ENCODE measurements around the gene SAMD4A.

Gene SAMD4A

GRCh38 chr14:54633076-54633475 is 66.1 kb downstream of the SAMD4A start:
- DNase-seq (ENCODE audit: low spot score) = no peak

DNA sequence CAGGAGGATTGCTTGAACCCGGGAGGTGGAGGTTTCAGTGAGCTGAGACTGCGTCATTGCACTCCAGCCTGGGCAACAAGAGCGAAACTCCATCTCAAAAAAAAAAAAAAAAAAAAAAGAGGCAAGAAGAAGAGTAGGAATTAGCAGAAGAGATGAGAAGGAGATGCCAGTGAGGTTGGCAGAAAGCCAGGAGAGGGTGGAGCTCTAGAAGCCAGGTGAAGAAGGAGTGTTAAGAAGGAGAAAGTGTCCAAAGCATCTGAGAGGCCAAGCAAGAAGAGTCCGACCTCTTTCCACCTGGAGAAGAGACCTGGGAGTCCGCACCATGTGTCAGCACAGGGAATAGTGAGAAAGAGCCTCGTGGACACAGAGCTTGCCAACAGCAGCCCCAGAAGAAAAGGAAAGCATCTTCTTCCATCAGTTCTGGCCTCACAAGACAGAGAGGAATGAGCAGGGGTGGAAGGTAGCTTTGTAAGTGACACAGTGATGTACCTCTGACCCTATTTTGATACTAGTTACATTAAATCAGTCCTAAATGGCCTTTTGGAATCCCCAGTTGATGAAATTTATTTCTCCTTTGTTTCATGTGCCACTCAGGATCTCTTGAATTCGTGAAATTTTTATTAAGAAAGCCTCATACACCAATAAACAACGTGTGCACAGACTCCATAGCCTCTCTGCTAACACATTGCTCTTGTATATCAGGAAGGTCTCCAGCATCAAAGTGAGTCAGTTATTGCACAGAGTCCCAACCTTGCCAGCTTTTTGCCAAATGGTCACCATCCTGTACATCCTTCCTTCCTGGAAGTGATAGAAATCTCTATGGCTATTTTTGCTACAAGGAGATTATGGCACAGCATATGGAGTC is 70.6 kb downstream of the SAMD4A start:
- no peak for DNase-seq (ENCODE audit: low spot score)

DNA sequence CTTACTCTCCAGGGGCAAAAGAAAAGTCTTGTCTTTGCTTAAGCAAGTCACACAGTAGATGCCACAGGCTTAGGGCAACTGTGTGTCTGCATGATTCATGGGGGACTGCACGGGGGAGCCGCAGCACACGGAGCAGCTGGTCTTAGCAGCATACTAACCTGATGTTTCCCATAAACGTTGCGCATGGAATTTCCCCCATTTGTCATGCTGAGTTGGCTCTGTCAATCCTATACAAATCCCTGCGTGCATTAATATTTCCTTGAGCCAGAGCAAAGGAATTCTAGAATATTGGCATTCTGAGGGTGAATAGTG is 71.2 kb downstream of the SAMD4A start:
- DNase-seq (ENCODE audit: low spot score) = no peak

DNA sequence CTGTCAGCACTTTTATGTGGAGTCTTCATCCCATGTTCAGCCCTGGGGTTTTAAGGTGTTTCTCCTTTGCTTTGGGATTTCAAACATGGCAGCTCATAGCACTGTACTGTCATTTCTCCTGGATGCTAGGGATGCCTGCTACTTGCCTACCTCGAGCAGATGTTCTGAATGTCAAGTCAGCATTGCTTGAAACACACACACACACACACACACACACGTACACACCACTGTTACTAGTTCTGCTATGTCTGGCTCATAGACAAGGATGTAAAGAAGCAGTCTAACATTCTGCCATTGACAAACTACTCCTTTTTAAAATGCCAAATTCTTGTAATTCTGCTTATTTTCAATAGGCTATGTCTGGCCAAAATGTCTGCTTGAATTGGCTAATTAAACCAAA is 72.7 kb downstream of the SAMD4A start:
- no peak for DNase-seq (ENCODE audit: low spot score)

DNA sequence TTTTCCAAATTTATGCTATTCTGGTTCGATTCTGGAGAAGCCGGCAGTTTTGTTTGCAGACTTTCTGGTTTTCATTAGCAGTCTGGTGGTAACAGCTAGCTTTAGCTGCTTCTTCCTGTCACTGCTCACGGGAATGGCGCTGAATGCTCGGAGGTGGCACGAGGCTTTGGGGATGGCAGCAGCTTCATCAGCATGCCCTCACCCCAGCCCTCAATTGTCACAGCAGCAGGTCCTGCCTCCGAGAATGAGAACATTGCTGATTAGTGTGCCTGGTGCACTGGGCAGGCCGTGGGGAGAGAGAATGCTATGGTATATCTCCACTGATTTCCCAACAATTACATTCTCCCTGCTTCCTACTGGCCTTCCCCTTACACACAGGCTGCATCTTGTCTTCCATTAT is 73.6 kb downstream of the SAMD4A start:
- no peak for DNase-seq (ENCODE audit: low spot score)

DNA sequence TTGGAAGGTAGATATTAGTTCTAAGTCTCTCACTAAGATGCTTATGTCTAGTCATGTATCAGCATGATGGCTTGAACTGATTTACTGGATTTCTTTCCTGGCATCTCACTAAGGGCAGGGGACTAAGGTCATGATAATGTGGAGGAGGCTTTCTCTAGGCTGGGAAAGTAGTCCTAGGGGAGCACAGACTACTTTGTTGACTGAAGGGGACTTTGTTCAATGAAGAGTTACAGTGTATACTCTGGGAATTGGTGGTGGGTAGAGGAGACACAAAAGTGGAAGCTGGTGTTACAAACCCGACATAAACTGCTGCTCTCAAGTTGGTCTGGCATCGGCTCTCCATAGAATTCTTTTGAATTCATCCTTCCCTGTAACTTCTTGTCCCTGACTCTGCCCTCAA is 75.2 kb downstream of the SAMD4A start:
- DNase-seq (ENCODE audit: low spot score) = no peak

GRCh38 chr14:54642801-54643695 is 76.1 kb downstream of the SAMD4A start:
- no peak for DNase-seq (ENCODE audit: low spot score)

- no peak for DNase-seq (ENCODE audit: low spot score)
Observed at GRCh38 chr14:54643696-54644176, 76.8 kb downstream of the SAMD4A start.

DNA sequence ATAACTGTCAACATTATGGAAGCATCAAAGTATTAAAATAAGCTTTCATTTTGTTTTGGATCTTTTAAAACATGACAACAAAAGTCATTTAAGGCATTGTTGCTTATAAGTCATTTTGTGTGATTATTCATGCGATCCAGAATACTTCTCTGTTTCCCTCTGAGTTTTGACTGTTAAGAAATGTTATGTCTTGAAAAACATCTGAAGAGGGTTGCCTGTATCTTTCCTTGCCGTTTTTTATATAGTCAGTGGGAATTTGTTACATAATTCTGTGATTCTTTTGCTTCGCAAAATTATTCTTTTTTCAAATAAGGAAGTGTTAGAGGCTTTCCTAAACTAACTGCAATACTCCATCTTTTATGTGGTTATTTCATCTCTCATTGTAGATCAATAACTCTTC is 78.7 kb downstream of the SAMD4A start:
- no peak for DNase-seq (ENCODE audit: low spot score)

DNA sequence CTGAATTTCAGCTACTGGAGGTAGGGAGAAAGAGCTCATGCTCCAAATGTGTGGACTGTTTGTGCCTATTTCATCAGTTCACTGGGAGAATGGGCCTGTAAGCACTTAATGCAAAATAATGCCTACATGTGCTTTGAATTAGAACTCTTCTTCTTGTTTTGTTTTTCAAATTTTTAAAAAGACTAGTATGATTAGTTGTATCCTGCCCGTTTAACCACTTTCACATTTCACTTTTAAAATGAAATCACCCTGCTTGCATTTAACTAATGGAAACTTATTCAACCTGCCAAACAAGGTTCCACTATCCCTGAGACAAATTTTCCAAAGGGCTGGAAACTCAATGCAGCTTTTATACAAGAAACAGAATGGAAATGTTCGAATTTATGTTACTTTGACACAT is 79.7 kb downstream of the SAMD4A start:
- DNase-seq (ENCODE audit: low spot score) = no peak

- DNase-seq (ENCODE audit: low spot score) = no peak
Observed at GRCh38 chr14:54647378-54647777, 80.5 kb downstream of the SAMD4A start.

GRCh38 chr14:54649056-54649455 is 82.1 kb downstream of the SAMD4A start:
- no peak for DNase-seq (ENCODE audit: low spot score)

- peak; percentile 81 for DNase-seq (ENCODE audit: low spot score)
Observed at GRCh38 chr14:54650331-54650958, 83.5 kb downstream of the SAMD4A start.

DNA sequence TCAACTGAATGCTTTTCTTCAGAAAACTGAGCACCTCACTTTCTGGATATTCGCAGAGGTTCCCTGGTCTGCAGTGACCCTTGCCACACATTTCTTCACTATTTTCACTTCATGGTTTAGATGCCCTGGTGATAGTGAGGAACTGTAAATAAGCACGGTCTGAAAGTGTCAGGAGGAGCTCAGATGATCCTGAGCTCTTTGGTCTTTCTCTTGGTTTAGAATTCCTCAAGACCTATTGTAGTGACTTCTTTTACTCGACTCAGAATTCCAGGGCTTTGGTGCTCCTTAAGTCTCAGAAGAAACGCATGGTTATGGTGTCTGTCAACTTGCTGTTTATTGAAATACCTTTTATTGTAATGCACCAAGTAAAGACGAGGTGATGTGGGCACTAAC is 84.0 kb downstream of the SAMD4A start:
- DNase-seq (ENCODE audit: low spot score) = no peak

DNA sequence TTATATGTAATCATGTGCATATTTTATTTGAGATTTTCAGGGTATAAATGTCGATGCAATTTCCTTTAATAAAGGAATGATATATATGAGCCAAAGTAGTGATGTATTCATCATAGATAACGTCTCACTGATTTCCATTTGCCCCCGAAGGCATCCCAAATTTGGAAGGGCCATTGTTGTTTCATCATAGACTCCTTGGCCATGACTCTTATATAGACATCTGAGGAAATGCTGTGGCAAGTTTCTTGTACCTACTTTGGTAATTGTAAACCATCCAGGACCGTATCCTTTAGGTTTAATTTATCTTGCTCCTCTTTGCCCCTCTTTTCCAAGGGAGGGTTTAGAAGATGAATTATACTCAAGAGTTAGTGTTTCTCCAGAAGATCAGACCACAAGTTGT is 84.7 kb downstream of the SAMD4A start:
- no peak for DNase-seq (ENCODE audit: low spot score)

DNA sequence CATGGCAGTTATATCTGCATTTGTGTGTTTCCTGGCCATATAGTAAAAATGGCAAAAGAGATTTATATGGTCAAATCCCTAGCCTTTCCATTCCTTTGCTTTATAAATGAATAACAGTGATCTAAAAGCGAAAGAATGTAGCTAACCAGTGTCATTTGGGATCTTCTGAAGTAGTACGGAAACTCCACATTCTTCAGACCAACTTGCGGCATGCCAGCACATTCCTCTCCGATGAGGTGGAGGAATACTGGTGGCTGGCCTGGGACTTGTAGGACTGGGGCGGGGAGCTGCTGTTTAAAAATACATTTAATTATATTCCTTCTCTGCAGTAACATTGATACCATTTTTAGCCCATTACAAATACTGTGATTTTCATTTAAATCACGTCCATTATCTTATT is 85.3 kb downstream of the SAMD4A start:
- no peak for DNase-seq (ENCODE audit: low spot score)

DNA sequence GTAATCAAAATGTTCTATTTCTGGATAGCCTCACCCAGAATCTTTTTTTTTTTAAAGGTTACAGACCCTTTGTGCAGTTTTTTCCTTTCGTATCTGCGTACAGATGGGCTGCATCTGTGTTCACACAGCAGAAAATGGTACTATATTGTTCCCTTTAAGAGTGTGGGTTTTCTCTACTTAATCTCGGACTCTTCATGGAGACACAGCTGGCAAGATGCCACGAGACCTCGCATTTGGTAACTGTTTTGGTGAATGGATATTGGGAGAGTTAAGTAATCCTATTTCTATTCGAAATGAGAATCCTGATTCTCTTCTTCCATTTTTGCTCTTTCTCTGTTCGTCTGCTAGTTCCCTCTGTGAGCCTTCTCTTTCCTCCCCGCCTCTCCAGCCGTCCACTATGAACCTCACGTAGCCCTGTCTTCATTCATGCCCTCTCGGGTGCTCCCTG is 85.7 kb downstream of the SAMD4A start:
- no peak for DNase-seq (ENCODE audit: low spot score)

GRCh38 chr14:54653712-54654469 is 87.0 kb downstream of the SAMD4A start:
- DNase-seq (ENCODE audit: low spot score) = no peak

GRCh38 chr14:54654605-54655004 is 87.7 kb downstream of the SAMD4A start:
- DNase-seq (ENCODE audit: low spot score) = no peak

DNA sequence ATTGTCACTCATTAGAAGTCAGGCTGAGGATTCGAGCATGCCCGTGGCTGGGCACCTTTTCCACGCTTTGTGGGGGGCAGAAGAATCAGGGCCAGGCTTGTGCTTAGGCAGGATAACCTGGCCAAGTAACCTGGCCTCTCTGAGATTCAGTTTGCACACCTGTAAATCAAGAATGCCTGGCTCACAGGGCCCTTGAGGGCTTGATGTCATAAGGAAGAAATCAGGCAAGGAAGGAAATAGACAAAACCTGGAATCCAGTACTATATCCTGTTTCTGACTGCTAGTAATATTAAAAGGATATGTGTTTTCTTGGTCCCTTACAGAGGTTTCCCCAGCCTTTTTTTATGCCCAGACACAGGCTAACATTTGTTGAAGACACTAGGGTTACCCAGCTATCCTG is 91.9 kb downstream of the SAMD4A start:
- DNase-seq (ENCODE audit: low spot score) = no peak

GRCh38 chr14:54659365-54659764 is 92.4 kb downstream of the SAMD4A start:
- DNase-seq (ENCODE audit: low spot score) = no peak

DNA sequence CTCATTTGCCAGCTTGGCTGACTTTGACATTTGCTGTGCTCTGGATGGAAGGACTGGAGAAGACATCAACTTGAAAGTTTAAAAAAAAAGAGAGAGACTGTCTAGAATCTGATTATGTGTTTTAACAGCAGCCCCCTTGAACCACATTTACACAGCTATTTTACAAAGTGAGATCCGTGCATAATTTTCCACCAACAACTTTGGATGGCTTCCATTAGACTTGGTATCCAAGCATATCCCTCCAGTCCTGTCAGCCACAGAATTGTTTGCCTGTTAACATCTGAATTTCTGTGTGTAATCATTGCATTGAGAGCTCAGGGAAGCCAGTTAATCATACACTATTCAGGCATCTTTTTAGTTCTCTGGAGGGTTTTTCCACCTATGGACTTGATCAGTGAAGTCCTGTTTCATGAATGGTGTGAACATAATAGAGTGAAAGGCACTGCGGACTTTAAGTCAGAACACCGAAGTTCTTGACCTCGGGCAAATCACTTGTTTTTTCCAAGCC is 93.7 kb downstream of the SAMD4A start:
- DNase-seq (ENCODE audit: low spot score) = no peak

Data from pons (tissue), 1 donor.